CD4-positive, alpha-beta T cell treated with Interleukin-4 for 1 hour (primary cell): ENCODE data around the gene MCM5.

Experiments
- DNase-seq, 2 donors: peaks; one replicate each; pipeline ENCODE4 v3.0.0-alpha.2; 2020 to 2022

Gene MCM5

DNA sequence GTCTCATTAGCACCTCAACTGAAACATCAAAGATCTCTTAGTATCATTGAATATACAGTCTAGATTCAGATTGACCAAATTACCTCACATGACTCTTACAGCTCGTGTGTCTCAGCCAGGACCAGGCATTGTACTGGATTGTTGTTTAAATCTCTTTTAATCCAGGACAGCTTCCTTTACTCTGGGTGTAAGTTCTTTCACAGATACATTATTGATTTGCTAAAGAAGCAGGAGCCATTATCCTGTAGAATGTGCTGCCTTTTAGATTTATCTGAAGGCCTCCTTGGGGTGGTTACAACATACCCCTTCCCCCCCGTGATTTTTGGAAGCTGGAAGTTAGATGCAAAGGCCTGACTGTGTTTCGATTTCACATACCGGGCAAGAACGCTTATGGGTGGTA is 4.2 kb downstream of the MCM5 start:
- no peak for DNase-seq

- DNase-seq = no peak
Measured at GRCh38 chr22:35406443-35406842, 6.5 kb downstream of the MCM5 start.

- DNase-seq = no peak
Measured at GRCh38 chr22:35407362-35407761, 7.4 kb downstream of the MCM5 start.

DNA sequence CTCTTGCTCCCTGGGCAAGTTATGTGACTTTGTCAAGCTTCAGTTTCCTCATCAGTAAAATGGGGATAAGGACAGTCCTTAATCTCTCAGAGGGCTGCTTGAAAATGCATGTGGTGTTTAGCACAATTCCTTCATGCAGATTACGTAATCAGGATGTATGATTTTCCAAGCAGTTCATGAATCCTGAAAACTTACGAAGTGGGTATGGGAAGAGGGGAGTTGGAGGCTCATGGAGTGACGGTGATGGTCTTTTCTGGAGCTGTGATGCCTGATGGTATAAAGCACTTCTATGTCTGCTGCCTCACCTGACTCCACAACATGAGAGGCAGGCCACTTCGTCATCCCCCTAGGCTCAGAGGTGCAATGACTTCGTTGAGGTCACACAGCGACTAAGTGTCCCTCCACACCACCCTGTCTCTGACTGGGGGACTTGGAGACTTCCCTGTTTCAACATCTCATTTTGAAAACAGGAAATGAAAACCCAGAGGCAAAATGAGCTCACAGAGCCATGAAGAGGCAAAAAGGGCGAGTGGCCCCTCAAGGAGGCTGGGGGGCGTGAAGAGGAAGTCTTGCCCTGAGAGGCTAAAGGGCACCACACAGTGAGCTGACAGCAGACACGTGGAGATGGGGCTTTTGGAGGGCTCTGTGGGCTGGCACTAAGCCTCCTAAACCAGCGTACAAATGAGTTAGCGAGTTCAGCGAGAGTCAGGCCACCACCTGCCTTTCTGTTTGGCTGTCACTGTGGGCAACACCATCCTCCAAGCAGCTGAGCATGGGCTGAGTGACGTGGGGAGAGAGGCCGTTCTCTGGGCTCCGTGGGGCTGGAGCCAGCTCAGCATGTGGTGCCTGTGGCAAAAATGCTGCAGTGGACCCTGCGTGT is 10.1 kb downstream of the MCM5 start:
- peak; percentile 31 to 86 for DNase-seq

DNA sequence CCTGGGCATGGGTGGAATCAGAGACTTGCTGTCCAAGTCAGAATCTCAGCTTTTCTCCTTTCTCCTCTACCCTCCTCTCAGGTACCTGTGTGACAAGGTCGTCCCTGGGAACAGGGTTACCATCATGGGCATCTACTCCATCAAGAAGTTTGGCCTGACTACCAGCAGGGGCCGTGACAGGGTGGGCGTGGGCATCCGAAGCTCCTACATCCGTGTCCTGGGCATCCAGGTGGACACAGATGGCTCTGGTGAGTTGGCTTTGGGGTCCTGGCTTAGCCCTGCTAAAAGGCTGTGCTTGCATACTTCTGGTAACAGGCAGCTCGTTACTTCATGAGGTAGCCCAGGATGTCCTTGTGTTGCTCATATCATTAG is 10.7 kb downstream of the MCM5 start:
- DNase-seq = no peak

DNA sequence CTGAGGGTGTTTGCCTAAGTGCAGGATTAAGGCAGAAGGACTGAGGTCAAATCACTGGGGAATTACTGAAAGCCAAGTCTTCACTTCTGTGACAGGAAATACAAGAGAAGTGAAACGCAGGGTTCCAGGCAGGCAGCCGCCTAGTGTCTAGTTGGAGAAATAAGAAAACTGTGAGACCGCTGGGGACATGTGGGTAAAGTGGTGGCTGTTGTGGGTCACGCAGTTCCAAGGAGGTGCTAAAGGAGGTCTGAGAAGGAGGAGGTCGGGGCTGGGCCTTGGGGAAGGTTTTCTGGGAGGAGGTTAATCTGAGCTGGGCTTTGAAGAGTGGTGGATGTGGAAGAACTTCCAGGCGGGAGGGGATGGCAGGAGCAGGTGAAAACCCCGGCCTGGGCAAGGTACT is 11.2 kb downstream of the MCM5 start:
- DNase-seq = peak; percentile 19 to 62

- no peak for DNase-seq
Measured at GRCh38 chr22:35413624-35414023, 13.7 kb downstream of the MCM5 start.

- DNase-seq = no peak
Measured at GRCh38 chr22:35417606-35418005, 17.7 kb downstream of the MCM5 start.

DNA sequence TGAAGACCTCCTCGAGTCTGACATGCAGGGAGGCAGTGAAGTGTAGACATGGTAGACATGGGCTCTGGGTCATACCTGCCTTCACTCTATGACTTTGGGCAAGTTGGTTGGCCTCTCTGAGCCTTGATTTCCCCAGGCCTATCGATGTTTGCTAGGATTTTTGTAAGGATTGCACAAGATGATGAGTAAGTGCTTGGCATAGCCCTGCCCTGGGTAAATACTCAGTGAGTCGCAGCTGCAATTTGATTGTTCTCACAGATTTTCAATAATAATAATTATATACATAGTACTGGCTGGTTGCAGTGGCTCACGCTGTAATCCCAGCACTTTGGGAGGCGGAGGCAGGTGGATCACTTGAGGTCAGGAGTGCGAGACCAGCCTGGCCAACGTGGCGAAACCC is 18.1 kb downstream of the MCM5 start:
- DNase-seq = no peak

DNA sequence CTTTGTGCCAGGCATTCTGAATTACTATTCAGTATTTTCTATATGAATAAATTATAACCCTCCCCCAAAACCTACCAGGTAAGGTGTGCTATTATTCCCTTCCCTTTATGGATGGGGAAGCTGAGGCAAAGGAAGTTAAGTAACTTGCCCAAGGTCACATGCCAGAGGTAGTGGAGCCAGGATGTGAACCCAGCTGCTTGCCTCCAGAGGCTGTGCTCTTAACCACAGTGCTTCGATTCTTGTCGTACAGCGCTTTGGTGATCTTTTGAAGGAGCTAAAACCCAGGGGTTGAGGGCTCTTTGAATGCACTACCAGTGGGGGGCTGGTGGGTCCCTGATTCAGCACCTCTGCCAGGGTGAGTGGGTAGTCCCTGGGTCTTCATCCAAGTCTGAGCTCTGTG is 18.8 kb downstream of the MCM5 start:
- no peak for DNase-seq

GRCh38 chr22:35419756-35420155 is 19.8 kb downstream of the MCM5 start:
- no peak for DNase-seq

DNA sequence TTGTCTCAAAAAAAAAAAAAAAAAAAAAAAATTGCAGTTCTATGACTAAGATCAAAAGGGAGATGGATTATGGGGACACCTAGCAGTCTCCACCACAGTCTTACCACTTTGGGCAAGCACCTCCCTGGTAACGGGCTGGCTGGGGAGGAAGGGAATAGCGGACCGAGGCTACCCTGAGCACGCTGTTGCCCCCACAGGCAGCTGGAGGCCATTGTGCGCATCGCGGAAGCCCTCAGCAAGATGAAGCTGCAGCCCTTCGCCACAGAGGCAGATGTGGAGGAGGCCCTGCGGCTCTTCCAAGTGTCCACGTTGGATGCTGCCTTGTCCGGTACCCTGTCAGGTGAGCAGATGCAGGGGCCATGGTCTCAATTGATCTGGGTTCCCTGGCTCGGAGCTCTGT is 21.2 kb downstream of the MCM5 start:
- no peak for DNase-seq

DNA sequence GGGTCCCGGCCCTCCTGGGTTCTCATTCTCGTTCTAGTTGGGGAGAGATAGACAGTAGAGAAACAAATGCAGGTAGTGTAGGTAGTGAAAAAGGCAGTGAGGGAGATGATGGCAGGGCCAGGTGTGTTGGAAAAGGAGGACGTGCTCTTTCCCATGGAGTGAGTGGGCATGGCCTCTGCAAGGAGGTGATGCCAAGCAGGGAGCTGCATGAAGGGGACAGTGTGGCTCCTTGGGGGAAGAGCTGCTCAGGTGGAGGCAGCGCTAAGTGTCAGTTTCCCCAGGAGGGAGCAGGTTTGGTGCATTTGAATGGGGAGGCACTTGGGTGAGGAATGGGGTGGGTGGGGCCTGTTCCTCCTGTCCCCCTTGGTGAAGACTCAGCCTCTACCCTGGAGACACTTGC is 22.2 kb downstream of the MCM5 start:
- DNase-seq = no peak

GRCh38 chr22:35422936-35423335 is 23.0 kb downstream of the MCM5 start:
- no peak for DNase-seq

DNA sequence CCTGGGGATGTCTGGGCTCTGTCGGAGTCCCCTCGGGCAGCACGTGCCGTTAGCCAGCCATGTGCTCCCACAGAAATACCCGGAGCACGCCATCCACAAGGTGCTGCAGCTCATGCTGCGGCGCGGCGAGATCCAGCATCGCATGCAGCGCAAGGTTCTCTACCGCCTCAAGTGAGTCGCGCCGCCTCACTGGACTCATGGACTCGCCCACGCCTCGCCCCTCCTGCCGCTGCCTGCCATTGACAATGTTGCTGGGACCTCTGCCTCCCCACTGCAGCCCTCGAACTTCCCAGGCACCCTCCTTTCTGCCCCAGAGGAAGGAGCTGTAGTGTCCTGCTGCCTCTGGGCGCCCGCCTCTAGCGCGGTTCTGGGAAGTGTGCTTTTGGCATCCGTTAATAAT is 24.1 kb downstream of the MCM5 start:
- no peak for DNase-seq

GRCh38 chr22:35424761-35425160 is 24.8 kb downstream of the MCM5 start:
- no peak for DNase-seq

GRCh38 chr22:35425546-35425945 is 25.6 kb downstream of the MCM5 start:
- no peak for DNase-seq

GRCh38 chr22:35425971-35426800 is 26.2 kb downstream of the MCM5 start:
- no peak for DNase-seq

DNA sequence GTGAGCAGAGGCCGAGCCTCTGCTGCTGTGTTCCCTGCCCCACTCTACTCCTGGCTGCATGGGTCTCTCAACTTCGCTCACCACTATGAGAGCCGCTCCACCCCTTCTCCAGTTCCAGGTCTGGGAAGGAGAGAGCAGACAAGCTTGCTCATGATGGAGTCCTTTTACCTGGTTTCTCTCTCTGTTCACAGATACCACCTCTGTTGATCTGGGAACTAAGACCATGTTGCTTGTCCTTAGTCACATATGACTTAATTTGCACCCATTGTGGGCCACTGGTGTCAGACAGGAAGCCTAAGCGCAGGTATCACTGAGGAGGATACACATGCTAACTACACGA is 26.8 kb downstream of the MCM5 start:
- no peak for DNase-seq

DNA sequence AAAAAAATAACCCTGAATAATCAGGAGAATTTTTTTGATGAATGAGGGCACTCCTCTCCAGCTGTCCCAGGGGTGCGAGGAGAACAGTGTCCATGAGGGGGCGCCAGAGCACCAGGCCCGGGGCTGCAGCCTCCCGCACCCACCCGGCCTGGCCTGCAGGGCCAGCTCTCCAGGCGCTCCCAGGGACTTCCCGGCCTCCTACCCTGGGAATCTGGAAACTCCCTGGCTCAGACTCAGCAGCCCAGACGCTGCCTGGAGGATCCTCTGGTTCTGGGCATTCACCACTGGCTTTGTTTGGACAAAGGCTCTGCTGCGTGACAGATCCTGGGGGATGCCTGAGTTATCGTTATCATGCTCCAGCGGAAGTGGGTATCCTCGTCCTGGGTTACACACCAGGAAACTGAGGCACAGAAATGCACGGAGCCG is 31.0 kb downstream of the MCM5 start:
- peak; percentile 51 to 61 for DNase-seq

- DNase-seq = no peak
Measured at GRCh38 chr22:35431483-35432227, 31.7 kb downstream of the MCM5 start.

DNA sequence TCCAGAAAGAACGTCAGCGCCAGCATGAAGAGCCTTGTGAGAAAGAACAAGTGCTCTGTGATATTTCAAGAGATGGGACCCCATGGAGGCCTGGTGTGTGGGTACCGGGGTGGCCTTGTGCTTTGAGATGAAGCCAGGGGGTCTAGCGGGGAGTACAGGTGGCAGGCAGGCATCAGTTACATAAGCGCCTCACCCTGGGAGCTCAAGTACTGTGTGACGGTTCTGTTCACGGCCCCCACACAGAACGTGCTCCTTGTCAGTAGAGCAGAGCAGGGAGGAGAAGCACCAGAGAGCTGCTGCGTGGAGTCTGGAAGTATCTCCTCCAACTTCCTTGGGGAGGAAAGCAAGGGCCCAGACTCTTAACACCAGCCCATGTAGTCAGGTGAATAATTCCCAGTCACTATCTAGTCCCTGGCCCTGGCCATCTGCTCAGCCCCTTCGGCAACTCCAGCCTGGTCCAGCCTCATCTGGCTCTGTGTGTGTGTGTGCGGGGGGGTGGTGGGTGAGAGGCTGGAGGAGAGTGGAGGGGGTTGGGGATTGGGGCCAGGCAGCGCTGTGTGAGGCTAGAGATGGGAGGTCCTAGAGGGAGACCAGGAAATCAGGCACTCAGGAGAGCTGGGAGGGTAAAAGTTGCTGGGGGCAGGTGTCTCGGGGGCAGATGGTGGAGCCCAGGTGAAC is 32.4 kb downstream of the MCM5 start:
- DNase-seq = no peak
